Measurements from ENCODE around the gene ETV3. TPM values are rescaled to one million over a fixed set of nuclear protein-coding genes. Genes with fewer than 3 reads are reported as not detected.
"Not testable (repeated sequence)": the region's sequence is repeated elsewhere in the genome, so short reads cannot be mapped to it uniquely, and the experiment has no call there.

Gene ETV3
- total RNA-seq = 10 to 100 TPM; 28.0 to 29.1 TPM
- 22.2 TPM for polyA plus RNA-seq (ENCODE audit: insufficient read depth, low read depth, low replicate concordance)
- long read RNA-seq, donor 1, full-length matches to known transcripts = 10 of 10 reads
- long read RNA-seq, donor 1, partial matches to known transcripts = 0 of 10 reads
- long read RNA-seq, donor 1, other reads (novel, unspliced or antisense) = 0 of 10 reads
- long read RNA-seq, donor 2, full-length matches to known transcripts = 1 of 1 reads
- long read RNA-seq, donor 2, partial matches to known transcripts = 0 of 1 reads
- long read RNA-seq, donor 2, other reads (novel, unspliced or antisense) = 0 of 1 reads

GRCh38 chr1:157138220-157139051, at the start of gene ETV3:
Gene ETV3 (minus strand): TSS chr1:157138395. CDS start chr1:157136352, 2,043 bp downstream.
- WGBS, 2 donors = 0% methylated on average over 11 to 82 of the region's 85 CpGs
- peaks cover 15% of the 10 kb centered on the region for H3K4me1 ChIP-seq
- intact Hi-C loops (cut with DNase I; ENCODE audit: low total_unique reads) = no loop called here
- no peaks in the 10 kb centered on the region for H3K36me3 ChIP-seq (ENCODE audit: low read depth, missing control alignments)
- peak within 1 kb of the TSS; percentile 98 to 99 for H3K27ac ChIP-seq
- peak; percentile 94 for DNase-seq
- H3K9me3 ChIP-seq = no peaks in the 10 kb centered on the region
- H3K4me3 ChIP-seq = peak within 1 kb of the TSS; percentile 84 to 99
- no peak for TF ChIP-seq CTCF (IDR thresholded peaks at IDR 0.05)
- TF ChIP-seq POLR2A (IDR thresholded peaks at IDR 0.05) = peak; percentile 60
- no peaks in the 10 kb centered on the region for H3K27me3 ChIP-seq

DNA sequence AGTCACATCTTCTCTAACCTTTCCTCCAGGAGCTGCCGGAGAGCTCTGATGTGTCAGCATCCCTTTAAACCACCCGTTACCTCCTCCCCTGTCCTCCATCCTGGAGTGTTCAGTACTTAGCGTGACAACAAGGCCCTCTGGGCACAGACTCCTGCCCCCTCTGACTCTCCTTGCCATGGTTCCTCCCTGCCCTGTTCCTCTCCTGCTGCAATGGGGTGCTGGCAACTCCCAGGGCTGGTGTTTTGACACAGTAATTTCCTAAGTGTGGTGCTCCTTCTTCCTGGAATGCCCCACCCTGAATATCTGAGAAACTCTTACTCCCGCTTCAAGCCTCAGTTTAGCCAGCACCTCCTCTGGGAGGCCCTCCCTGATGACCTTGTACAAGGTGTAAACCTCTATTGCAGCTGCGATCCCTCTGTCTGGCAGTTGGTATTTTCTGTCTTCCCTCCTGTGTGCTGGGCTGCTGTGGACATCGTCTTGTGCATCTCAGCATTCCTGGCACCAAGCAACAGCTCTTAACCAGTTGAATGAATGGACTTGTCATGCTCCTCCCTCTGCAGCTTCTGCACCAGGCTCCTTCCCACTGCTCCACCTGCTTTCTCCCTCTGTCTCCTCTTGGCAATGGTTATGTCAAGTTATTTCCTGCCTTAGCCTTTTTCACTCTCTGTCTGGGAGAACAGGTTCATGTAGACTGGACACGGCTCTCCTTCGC, 48.2 kb upstream of the ETV3 start:
- Histone ChIP-seq H3K36me3 (ENCODE audit: low read depth, missing control alignments) (no peaks in the 10 kb centered on the region), H3K27ac (no peak overlapping the region), H3K4me1 (no peaks in the 10 kb centered on the region), H3K9me3 (no peaks in the 10 kb centered on the region), H3K4me3 (no peak overlapping the region), H3K27me3 (no peaks in the 10 kb centered on the region)
- TF ChIP-seq CTCF (IDR thresholded peaks at IDR 0.05) = no peak
- no peak for TF ChIP-seq POLR2A (IDR thresholded peaks at IDR 0.05)
- intact Hi-C loops (cut with DNase I; ENCODE audit: low total_unique reads) = no loop called here
- DNase-seq = no peak
- 80 to 82% methylated on average over 8 of the region's 8 CpGs for WGBS, 2 donors

GRCh38 chr1:157183870-157184269, 45.7 kb upstream of the ETV3 start:
- Histone ChIP-seq H3K4me3 (no peak overlapping the region), H3K9me3 (no peaks in the 10 kb centered on the region), H3K27ac (no peak overlapping the region), H3K27me3 (no peaks in the 10 kb centered on the region), H3K36me3 (ENCODE audit: low read depth, missing control alignments) (no peaks in the 10 kb centered on the region), H3K4me1 (no peaks in the 10 kb centered on the region)
- DNase-seq = no peak
- TF ChIP-seq CTCF (IDR thresholded peaks at IDR 0.05) (no peak), POLR2A (IDR thresholded peaks at IDR 0.05) (no peak)
- 73 to 81% methylated on average over 3 of the region's 3 CpGs for WGBS, 2 donors
- intact Hi-C loops (cut with DNase I; ENCODE audit: low total_unique reads) = no loop called here

- H3K4me1 ChIP-seq; H3K36me3 ChIP-seq (ENCODE audit: low read depth, missing control alignments); intact Hi-C loops (cut with DNase I; ENCODE audit: low total_unique reads); H3K4me3 ChIP-seq; H3K27me3 ChIP-seq; H3K27ac ChIP-seq; DNase-seq; H3K9me3 ChIP-seq: not testable (repeated sequence)
- WGBS, 2 donors = 86 to 88% methylated on average over 5 of the region's 5 CpGs
Measured at GRCh38 chr1:157182371-157182770, 44.2 kb upstream of the ETV3 start.

- H3K9me3 ChIP-seq = no peaks in the 10 kb centered on the region
- no peak overlapping the region for H3K4me3 ChIP-seq
- intact Hi-C loops (cut with DNase I; ENCODE audit: low total_unique reads) = no loop called here
- no peak overlapping the region for H3K27ac ChIP-seq
- no peaks in the 10 kb centered on the region for H3K36me3 ChIP-seq (ENCODE audit: low read depth, missing control alignments)
- WGBS, 2 donors = 79 to 86% methylated on average over 3 of the region's 3 CpGs
- DNase-seq = no peak
- no peaks in the 10 kb centered on the region for H3K4me1 ChIP-seq
- no peaks in the 10 kb centered on the region for H3K27me3 ChIP-seq
- TF ChIP-seq POLR2A (IDR thresholded peaks at IDR 0.05) (no peak), CTCF (IDR thresholded peaks at IDR 0.05) (no peak)
Measured at GRCh38 chr1:157181790-157182189, 43.6 kb upstream of the ETV3 start.
